HG03039 (cell line): Measurements from ENCODE around the gene TRIM67.
"Not testable (repeated sequence)": the region's sequence is repeated elsewhere in the genome, so short reads cannot be mapped to it uniquely, and the experiment has no call there.

Experiments
- ATAC-seq: cut with Tn5 transposase; IDR thresholded peaks from one replicate; pipeline ENCODE4 v1.9.1; 2021; ENCODE audit warnings: mild to moderate bottlenecking, moderate library complexity; ENCODE audit not compliant: unreplicated experiment

TRIM67 gene

GRCh38 chr1:231201979-231202633 lies 40.2 kb downstream of the TRIM67 start:
- no peak for ATAC-seq

GRCh38 chr1:231203259-231204057 lies 41.6 kb downstream of the TRIM67 start:
- no peak for ATAC-seq

DNA sequence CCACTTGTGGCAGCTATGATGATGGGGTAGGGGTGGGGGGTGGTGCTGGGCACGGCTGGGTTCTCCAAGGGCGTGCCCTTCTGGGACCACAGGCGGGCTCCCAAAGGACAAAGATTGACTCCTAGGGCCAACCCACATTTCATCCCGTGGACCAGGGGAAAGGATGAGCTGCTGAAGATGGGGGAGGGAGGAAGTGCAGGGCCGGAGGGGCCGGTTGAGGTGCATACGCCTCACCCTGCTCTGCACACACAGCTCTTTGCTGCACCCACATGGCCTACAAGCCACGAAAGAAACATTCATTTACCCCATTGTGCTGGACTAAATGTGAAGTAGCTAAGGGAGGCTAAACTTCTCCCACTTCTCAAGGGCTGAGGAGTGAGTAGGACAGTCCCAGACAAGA lies 45.0 kb downstream of the TRIM67 start:
- ATAC-seq, result no peak

- ATAC-seq, result no peak
Observed at GRCh38 chr1:231207437-231207836, 45.6 kb downstream of the TRIM67 start.

DNA sequence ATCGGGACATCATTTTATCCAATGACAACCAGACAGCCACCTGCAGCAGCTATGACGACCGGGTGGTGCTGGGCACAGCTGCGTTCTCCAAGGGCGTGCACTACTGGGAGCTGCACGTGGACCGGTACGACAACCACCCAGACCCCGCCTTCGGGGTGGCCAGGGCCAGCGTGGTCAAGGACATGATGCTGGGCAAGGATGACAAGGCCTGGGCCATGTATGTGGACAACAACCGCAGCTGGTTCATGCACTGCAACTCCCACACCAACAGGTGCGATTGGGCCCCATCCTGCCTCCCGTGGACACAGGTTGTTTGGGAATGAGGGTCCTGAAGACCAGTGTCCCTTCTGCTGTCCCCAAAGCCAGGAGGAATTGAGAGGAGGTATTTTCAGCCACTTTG lies 47.1 kb downstream of the TRIM67 start:
- ATAC-seq, result no peak

DNA sequence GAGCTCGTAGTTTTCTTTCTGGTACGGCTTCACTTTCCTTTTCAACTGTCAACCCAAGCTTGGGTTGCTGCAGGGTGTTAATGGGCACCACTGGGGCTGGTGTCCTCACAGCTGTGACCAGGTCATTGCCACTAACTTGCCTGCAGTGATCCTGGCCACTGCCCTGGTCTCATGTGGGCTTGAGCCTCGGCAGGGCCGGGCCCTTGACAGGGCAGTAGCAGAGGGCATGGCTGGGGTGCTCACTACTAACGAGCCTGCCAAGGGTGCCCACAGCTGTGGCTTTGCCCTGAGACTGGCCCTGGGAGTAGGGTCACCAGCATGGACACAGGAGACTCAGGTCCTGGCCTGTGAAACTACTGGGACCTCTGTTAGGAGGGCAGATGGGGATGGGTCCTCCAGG lies 47.7 kb downstream of the TRIM67 start:
- no peak for ATAC-seq

GRCh38 chr1:231210126-231210525 lies 48.3 kb downstream of the TRIM67 start:
- ATAC-seq, result no peak

DNA sequence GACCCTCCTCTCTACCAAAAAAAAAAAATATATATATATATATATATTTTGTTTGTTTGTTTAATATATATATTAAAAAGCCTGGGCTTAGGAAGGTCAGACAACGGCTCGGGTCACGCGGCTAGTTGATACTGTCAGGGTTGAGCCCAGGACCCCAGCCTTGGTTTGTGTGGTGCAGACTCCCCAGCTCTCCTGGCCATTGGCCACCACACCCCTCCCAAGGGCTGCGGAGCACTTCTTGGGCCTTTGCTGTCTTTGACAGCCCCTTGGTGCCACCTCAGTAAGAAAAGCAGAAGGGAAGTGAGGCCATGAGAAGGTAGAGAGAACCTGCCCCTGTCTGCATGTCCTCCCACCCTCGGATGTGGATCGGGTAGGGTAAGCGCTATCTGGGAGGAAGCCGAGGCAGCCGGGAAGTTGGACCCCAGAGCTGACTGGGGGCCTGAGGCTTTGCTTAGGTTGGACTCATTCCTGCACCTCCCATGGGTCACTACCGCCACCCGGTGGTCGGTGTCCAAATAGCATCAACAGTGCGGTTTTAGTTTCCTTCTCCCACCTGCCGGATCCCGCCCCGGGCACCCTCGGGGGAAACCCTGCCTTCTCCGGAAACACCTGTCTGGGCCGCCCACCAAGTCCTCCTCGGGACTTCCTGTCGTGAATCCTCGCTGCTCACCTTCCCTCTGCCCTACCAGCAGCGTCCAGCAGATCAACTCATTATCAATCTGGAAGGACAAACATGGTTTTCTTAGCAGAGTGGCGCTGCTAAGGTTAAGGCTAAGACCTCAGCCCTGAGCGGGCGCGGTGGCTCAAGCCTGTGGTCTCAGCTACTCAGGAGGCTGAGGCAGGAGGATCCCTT lies 49.4 kb downstream of the TRIM67 start:
- peak; percentile 75 for ATAC-seq

GRCh38 chr1:231212301-231212700 lies 50.4 kb downstream of the TRIM67 start:
- ATAC-seq, result not testable (repeated sequence)

DNA sequence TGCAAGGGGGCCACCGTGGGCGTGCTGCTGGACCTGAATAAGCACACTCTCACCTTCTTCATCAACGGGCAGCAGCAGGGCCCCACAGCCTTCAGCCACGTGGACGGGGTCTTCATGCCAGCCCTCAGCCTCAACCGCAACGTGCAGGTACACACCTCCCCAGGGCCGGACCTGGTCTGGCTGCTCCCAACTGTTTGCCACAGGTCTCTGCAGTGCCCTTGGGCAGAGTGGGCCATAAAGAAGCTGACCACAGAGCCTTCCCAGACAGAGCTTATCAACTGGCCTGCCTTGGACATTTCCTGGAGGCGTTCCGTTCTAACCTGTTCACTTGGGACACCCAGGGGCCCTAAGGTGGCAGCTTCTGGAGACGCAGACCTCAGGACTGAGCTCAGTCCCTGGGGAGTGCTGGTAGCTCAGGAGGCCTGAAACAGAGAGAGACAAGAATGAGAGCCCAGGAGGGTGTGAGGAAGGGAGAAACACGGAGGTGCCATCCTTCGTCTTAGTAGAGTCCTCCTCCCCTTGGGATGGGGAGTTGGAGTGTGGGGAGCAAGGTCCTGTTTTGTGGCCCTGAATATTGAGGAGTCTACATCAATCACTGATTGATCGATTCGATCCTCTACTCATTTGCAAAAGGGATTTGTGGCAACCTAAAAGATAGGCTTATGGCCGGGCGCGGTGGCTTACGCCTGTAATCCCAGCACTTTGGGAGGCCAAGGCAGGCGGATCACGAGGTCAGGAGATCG lies 52.1 kb downstream of the TRIM67 start:
- no peak for ATAC-seq

DNA sequence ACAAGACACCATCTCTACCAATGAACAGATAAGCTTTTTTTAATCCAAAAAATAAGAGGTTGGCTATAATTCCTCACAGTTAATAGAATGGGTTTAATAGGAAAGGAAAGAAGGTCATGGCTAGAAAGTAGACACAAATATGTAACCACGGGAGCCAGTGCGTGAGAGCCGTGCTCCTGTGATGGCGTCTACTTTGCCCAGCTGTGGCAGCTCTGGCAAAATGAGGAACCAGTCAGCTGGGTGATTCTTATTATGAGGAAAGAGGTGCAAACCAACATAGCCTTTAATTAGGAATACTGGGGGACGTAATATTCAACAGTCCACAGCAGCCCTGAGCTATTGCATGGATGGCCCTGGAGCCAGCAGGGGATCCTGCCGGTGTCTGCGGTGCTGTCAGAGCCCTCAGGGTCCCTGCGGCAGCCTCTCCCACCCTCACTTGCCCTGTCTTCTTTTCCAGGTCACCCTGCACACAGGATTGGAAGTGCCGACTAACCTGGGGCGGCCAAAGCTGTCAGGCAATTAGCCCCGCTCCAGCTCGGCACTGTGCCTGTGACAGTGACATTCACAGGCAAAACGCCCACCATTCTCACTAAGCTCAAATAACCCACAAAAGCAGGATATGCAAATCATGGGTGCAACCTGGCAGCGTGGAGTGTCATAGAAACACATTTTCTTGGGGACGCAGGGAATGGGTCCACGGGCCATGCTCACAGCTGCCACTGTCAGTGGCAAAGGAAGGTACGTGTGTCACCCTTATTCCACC lies 53.2 kb downstream of the TRIM67 start:
- ATAC-seq, result no peak

- ATAC-seq, result no peak
Observed at GRCh38 chr1:231215681-231216385, 54.0 kb downstream of the TRIM67 start.

DNA sequence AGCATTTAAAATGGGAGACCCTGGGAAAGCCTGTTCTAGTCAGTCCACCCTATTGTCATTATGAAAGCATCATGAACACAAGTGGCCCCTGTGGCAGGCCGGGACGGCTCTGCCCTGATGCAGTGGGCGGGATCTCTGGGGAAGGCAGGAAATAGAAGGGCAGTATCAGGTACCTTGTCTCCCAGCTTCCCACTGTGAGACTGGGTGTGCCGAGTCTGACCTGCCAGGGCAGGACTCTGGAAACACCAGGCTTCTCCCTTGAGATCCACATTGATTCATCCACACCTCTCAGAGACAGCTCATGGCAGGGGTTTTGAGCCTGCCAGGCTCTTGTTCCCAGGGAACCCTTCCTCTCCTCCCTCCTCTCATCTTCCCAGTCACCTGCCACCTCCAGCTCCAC lies 54.6 kb downstream of the TRIM67 start:
- no peak for ATAC-seq

- ATAC-seq, result no peak
Observed at GRCh38 chr1:231217056-231217455, 55.2 kb downstream of the TRIM67 start.

- ATAC-seq, result no peak
Observed at GRCh38 chr1:231218078-231218477, 56.2 kb downstream of the TRIM67 start.

DNA sequence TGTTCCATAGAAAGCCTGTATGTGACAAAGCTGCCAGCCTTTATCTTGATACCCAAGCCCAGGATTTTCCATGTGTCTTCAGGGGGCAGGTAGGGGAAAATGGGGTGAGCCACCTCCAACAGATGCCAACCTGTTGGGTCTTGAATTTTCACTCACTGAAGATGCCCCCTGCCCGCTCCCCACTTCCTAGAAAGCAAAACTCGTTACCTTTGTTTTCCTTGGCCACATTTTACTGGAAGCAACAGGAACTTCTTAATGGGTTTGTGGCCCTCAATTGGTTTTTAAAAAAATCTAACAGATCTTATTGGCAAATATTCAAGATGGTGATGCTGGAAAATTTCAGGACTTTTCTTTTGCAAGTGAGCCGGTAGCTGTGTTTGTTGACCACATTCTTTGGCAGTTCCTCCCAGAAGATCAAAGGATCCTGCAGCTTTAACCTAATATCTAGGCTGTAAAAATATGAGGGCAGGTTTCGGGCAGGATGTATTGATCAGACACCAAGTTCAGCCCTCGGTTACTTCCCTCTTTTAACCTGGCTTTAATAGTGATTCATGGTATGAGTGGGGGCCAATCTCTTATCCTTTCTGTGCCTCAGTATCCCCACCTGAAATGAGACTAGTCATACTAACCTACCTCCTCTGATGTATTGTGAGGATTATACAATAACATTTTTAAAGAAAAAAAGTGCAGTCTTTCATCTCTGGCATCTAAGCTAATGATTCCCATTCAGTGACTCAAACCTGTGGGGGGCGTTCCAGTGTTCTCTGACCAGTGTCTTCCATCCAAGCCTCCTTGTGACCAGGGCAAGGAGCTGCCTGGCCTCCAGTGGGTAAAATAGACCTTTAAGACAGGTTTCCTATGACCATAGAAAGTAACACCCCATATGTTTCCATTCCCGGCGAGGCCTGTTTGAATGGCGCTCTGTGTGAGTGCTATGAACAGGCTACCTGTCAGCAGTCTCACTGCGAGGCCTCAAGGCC lies 57.9 kb downstream of the TRIM67 start:
- no peak for ATAC-seq

DNA sequence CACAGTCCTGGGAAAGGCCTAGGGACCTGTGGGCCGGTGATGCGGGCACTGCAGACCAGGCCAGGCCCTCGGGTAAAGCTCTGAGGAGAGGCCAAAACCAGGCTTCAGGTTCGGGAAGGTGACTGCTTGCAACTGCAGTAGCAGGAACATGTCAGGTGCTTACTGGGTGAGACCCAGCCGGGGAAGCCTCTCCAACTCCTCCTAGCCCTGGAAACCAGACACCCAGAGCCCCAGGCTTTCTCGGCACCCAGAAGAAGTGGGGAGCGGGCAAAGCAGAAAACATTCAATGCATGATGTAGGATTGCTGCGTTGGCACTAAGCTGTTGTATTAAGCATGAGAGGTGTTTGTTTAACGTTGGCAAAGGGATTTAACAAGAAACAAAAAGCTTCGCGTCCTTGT lies 58.9 kb downstream of the TRIM67 start:
- no peak for ATAC-seq

DNA sequence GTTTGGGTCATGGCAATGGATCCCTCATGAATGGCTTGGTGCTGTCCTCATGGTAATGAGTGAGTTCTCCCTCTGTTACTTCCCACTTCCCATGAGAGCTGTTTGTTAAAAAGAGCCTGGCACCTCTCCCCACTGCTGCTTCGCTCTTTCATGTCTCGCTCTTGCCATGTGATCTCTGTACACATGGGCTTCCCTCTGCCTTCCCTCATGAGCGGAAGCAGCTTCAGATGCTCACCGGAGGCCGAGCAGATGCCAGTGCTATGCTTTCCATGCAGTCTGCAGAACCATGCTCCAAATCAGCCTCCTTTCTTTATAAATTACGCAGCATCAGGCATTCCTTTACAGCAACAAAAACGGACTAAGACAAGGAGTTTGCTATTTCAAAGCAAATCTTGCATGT lies 64.3 kb downstream of the TRIM67 start:
- ATAC-seq, result no peak
